GM18520 (cell line): Measurements from ENCODE around the gene OR52A1.
A peak's percentile ranks its signal among the peaks of the same experiment; 100 is the strongest.

Experiments used
- ATAC-seq: cut with Tn5 transposase; IDR thresholded peaks from one replicate; pipeline ENCODE4 v1.9.1; 2021; ENCODE audit not compliant: unreplicated experiment

Gene OR52A1

GRCh38 chr11:5136261-5136660 lies 18.3 kb downstream of the OR52A1 start:
- no peak for ATAC-seq

GRCh38 chr11:5131584-5132335 lies 22.8 kb downstream of the OR52A1 start:
- no peak for ATAC-seq

GRCh38 chr11:5129457-5129877 lies 25.1 kb downstream of the OR52A1 start:
- no peak for ATAC-seq

- no peak for ATAC-seq
Measured at GRCh38 chr11:5124891-5125620, 29.5 kb downstream of the OR52A1 start.

GRCh38 chr11:5123802-5124521 lies 30.6 kb downstream of the OR52A1 start:
- peak; percentile 86 for ATAC-seq

GRCh38 chr11:5118893-5119292 lies 35.7 kb downstream of the OR52A1 start:
- ATAC-seq = no peak

- no peak for ATAC-seq
Measured at GRCh38 chr11:5117588-5117987, 37.0 kb downstream of the OR52A1 start.

- no peak for ATAC-seq
Measured at GRCh38 chr11:5115339-5115738, 39.2 kb downstream of the OR52A1 start.

- ATAC-seq = no peak
Measured at GRCh38 chr11:5107285-5107684, 47.3 kb downstream of the OR52A1 start.

- ATAC-seq = no peak
Measured at GRCh38 chr11:5103066-5103465, 51.5 kb downstream of the OR52A1 start.

- ATAC-seq = no peak
Measured at GRCh38 chr11:5102246-5102645, 52.3 kb downstream of the OR52A1 start.

- ATAC-seq = no peak
Measured at GRCh38 chr11:5096011-5096410, 58.5 kb downstream of the OR52A1 start.
